ENCODE results near the gene XBP1.

- TF ChIP-seq SP4 (IDR thresholded peaks at IDR 0.05; ENCODE audit: low read length) (no peak), POLR2A (IDR thresholded peaks at IDR 0.05; ENCODE audit: control extremely low read depth in 1 of 2, low read depth in 2 of 2, low read length in 2 of 2) (no peak), SP2 (IDR thresholded peaks at IDR 0.05; ENCODE audit: low read length) (no peak)
These were observed 30.1 kb upstream of the XBP1 start for GRCh38 chr22:28830441-28830840.

Measured in H1 (cell line).